ENCODE measurements around the gene PPEF1. TPM values are rescaled to one million over a fixed set of nuclear protein-coding genes. Genes with fewer than 3 reads are reported as not detected.

PPEF1 gene
- total RNA-seq, 2 experiments from 2014 or later: not detected

DNA sequence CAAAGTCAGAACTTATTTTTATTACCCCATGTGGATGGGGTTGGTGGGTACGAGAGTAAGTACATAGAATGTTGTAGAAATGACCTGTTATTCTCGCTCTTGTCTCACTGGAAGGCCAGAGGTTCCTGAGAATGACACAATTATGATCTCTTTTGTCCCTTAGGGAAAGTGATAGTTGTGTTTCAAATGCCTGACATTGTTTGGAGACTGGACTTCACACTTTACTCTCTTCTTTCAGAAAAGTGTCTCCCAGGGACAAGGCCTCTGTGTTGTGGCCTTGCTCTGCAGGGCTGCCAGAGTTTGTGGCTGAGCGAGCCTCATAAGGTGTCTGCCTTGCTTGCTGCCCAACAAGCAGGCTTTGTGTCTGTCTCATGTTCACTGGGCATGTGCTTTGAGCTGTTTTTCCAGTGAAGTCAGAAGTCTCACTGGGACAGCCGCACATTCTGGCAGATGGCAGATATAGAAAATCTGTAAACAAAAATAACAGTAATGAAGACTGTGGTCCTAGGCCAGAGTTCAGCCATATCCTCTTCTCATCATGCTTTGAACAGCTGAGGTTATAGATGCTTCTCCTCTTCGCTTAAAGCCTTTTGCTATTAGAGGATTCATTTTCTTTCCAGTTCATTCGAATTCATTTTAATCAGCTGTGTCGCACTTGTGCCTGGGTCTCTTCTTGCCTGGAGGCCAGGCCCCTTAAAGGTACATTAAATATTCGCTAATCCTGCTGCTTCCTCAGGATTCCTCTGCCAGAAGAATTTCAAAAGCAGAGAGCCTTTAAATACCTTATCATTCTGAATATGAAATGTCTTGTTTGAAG, 14.4 kb downstream of the PPEF1 start:
- no peak for DNase-seq (ENCODE audit: low spot score)
- Histone ChIP-seq H3K79me2 (ENCODE audit: insufficient read depth, low read depth, low read length) (no peaks in the 10 kb centered on the region), H3K4me3 (ENCODE audit: low read depth, low read length, poor library complexity, severe bottlenecking) (no peak overlapping the region), H3K27ac (ENCODE audit: low read depth, low read length, poor library complexity, severe bottlenecking) (no peak overlapping the region), H3K9me2 (ENCODE audit: insufficient read depth, low read length) (no peaks in the 10 kb centered on the region), H3K9me3 (ENCODE audit: low read length) (no peaks in the 10 kb centered on the region), H3K4me2 (ENCODE audit: low read length) (no peak overlapping the region), H3K4me1 (ENCODE audit: insufficient read depth, low read length, poor library complexity, severe bottlenecking) (no peaks in the 10 kb centered on the region), H3K36me3 (ENCODE audit: insufficient read depth, low read length) (no peaks in the 10 kb centered on the region), H2AFZ (ENCODE audit: low read length) (no peak overlapping the region), H4K20me1 (ENCODE audit: insufficient read depth, low read length) (no peaks in the 10 kb centered on the region)
- no peak for TF ChIP-seq EZH2phosphoT487 (IDR thresholded peaks at IDR 0.05; ENCODE audit: borderline replicate concordance, low read depth, low read length)
- TF ChIP-seq, protein P1, sequence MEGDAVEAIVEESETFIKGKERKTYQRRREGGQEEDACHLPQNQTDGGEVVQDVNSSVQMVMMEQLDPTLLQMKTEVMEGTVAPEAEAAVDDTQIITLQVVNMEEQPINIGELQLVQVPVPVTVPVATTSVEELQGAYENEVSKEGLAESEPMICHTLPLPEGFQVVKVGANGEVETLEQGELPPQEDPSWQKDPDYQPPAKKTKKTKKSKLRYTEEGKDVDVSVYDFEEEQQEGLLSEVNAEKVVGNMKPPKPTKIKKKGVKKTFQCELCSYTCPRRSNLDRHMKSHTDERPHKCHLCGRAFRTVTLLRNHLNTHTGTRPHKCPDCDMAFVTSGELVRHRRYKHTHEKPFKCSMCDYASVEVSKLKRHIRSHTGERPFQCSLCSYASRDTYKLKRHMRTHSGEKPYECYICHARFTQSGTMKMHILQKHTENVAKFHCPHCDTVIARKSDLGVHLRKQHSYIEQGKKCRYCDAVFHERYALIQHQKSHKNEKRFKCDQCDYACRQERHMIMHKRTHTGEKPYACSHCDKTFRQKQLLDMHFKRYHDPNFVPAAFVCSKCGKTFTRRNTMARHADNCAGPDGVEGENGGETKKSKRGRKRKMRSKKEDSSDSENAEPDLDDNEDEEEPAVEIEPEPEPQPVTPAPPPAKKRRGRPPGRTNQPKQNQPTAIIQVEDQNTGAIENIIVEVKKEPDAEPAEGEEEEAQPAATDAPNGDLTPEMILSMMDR (conservative IDR thresholded peaks at IDR 0.05; ENCODE audit: low read length): no peak
- ChIA-PET CTCF (ENCODE audit: unreplicated experiment) (no interaction called here), POLR2A (no interaction called here)
- intact Hi-C loops (cut with micrococcal nuclease; ENCODE audit: unreplicated experiment): no loop called here
- BruUV-seq (replicated peaks): no TSS peak

DNA sequence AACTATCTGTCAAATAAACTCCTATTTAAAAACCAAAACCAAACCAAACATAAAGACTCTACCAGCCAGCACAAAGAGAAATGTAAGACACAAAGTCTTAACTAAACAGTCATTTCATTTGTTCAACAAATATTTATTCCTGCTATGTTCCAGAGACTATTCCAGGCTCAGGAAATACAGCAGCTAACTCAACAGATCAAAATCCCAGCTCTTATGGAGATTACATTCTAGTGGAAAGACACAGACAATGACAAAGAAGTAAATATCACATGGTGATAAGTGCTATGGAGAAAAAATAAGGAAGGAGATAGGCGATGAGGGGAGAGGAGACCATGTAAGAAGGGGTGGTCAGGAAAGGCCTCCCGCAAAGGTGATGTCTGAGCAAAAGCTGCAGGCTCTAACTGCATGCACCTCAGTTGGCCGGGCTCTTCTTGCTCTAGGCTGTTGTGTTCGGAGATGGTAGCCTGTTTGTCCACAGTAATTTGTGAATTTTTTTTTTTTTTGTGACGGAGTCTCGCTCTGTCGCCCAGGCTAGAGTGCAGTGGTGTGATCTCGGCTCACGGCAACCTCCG, 15.1 kb downstream of the PPEF1 start:
- no peak for DNase-seq (ENCODE audit: low spot score)
- Histone ChIP-seq H3K4me3 (ENCODE audit: low read depth, low read length, poor library complexity, severe bottlenecking) (no peak overlapping the region), H4K20me1 (ENCODE audit: insufficient read depth, low read length) (no peaks in the 10 kb centered on the region), H3K9me3 (ENCODE audit: low read length) (no peaks in the 10 kb centered on the region), H3K36me3 (ENCODE audit: insufficient read depth, low read length) (no peaks in the 10 kb centered on the region), H3K27ac (ENCODE audit: low read depth, low read length, poor library complexity, severe bottlenecking) (no peak overlapping the region), H3K4me2 (ENCODE audit: low read length) (no peak overlapping the region), H3K9me2 (ENCODE audit: insufficient read depth, low read length) (no peaks in the 10 kb centered on the region), H2AFZ (ENCODE audit: low read length) (no peak overlapping the region), H3K4me1 (ENCODE audit: insufficient read depth, low read length, poor library complexity, severe bottlenecking) (no peaks in the 10 kb centered on the region), H3K79me2 (ENCODE audit: insufficient read depth, low read depth, low read length) (no peaks in the 10 kb centered on the region)
- BruUV-seq (replicated peaks): no TSS peak
- intact Hi-C loops (cut with micrococcal nuclease; ENCODE audit: unreplicated experiment): no loop called here
- CTCF ChIA-PET (ENCODE audit: unreplicated experiment): no interaction called here
- POLR2A ChIA-PET: no interaction called here
- TF ChIP-seq EZH2phosphoT487 (IDR thresholded peaks at IDR 0.05; ENCODE audit: borderline replicate concordance, low read depth, low read length): no peak

DNA sequence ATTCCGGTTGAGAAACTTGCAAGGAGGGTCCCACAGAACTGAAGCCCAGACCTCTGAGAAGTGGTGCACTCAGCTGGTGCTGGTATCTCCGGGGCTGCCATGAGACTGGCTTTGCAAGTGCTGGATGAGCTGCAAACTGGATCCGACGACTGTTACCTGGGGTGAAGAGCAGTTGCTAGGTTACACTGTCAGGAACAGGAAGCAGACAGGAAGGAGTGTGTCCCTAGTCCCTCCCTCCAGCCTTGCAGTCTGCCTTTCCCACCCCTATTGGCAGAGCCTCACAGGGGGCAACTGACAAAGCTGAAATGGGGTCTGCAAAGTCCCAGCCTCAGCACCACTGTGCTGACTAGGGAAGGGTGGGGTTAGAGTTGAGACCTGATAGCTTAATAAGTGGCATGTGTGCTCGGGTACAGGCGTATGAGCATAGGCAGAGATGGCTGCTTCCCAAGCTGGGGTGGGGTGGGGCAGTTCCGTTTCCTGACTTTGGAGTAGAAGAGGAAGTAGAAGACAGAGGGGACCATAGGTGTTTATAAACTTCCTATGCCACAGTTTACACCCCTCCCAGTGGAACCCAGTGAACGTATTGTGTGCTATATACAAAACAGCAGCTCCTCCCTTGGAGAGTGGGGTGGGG, 18.0 kb downstream of the PPEF1 start:
- BruUV-seq (replicated peaks): no TSS peak
- no peaks in the 10 kb centered on the region for H3K36me3 ChIP-seq (ENCODE audit: insufficient read depth, low read length)
- H3K79me2 ChIP-seq (ENCODE audit: insufficient read depth, low read depth, low read length): no peaks in the 10 kb centered on the region
- H2AFZ ChIP-seq (ENCODE audit: low read length): no peak overlapping the region
- no peaks in the 10 kb centered on the region for H3K9me2 ChIP-seq (ENCODE audit: insufficient read depth, low read length)
- no peaks in the 10 kb centered on the region for H3K4me1 ChIP-seq (ENCODE audit: insufficient read depth, low read length, poor library complexity, severe bottlenecking)
- H3K9me3 ChIP-seq (ENCODE audit: low read length): no peaks in the 10 kb centered on the region
- ChIA-PET POLR2A (interaction anchor here (0.5 kb wide), 1 partner anchor 1692 kb away, joined by 4 read pairs; no protein-coding TSS in a partner anchor), CTCF (ENCODE audit: unreplicated experiment) (no interaction called here)
- DNase-seq (ENCODE audit: low spot score): no peak
- TF ChIP-seq EZH2phosphoT487 (IDR thresholded peaks at IDR 0.05; ENCODE audit: borderline replicate concordance, low read depth, low read length): no peak
- TF ChIP-seq, protein P1 (conservative IDR thresholded peaks at IDR 0.05; ENCODE audit: low read length): no peak
- H4K20me1 ChIP-seq (ENCODE audit: insufficient read depth, low read length): no peaks in the 10 kb centered on the region
- no peak overlapping the region for H3K4me2 ChIP-seq (ENCODE audit: low read length)
- H3K27ac ChIP-seq (ENCODE audit: low read depth, low read length, poor library complexity, severe bottlenecking): no peak overlapping the region
- no peak overlapping the region for H3K4me3 ChIP-seq (ENCODE audit: low read depth, low read length, poor library complexity, severe bottlenecking)
- intact Hi-C loops (cut with micrococcal nuclease; ENCODE audit: unreplicated experiment): no loop called here
